GM12872 (cell line): ENCODE results near the gene CES3.

Experiments
- CTCF ChIP-seq: IDR thresholded peaks from 3 replicates; pipeline ENCODE4 v1.5.1; 2011; ENCODE audit warnings: low read depth, mild to moderate bottlenecking, low read length, moderate library complexity; ENCODE audit not compliant: insufficient read depth

CES3 gene

DNA sequence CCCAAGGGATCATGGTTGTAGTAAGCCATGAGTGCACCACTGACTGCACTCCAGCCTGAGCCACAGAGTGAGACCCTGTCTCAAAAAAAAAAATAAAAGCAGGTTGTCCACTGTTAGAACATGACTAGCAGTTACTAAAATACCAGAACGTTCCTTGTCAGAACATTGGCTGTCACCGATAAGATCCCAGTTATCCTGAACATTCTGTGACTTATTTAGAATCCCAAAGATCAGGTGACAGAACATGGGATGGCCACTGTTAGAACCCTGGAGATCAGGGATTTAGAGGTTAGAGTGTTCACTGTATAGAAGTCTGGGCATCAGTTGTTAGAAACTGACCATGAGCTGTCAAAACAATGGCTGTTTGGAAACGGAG lies 35.9 kb downstream of the CES3 start:
- TF ChIP-seq CTCF = no peak

GRCh38 chr16:67000384-67001351 lies 39.6 kb downstream of the CES3 start:
- TF ChIP-seq CTCF = no peak

GRCh38 chr16:67001726-67002125 lies 40.7 kb downstream of the CES3 start:
- TF ChIP-seq CTCF = no peak

DNA sequence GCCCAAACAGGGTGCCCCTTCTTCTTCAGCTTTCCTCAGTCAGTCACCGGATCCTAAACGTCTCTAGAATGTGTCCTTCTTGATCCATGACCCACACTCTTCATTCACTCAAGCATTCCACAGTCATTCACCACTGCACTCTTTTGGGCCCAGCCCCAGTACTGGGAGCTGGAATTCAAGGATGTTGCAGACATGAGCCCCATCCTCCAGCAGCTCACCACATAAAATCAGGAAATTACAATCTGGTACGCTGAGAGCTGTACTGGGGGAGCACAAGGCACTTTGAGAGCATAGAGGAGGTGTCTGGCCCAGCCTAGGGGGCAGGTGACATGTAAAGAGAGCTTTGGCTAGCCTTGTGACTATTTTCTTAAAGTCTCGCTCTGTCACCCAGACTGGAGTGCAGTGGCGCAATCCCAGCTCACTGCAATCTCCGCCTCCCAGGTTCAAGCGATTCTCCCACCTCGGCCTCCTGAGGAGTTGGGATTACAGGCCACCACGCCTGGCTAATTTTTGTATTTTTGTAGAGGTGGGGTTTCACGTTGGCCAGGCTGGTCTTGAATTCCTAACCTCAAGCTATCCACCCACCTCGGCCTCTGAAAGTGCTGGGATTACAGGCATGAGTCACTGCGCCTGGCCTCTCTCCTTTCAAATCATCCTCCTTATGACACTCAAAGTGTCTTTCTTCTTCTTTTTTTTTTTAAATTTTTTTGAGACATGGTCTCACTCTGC lies 46.0 kb downstream of the CES3 start:
- no peak for TF ChIP-seq CTCF

DNA sequence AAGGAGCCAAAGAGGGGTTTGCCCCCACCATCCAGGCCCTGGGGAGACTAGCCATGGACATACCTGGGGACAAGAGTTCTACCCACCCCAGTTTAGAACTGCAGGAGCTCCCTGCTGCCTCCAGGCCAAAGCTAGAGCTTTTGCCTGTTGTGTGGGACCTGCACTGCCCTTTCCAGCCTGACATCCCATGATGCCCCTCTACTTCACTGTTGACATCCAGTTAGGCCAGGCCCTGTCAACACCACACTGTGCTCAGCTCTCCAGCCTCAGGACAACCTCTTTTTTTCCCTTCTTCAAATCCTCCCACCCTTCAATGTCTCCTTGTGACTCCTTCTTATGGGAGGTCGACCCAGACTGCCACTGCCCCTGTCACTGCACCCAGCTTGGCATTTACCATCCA lies 48.1 kb downstream of the CES3 start:
- TF ChIP-seq CTCF = no peak

DNA sequence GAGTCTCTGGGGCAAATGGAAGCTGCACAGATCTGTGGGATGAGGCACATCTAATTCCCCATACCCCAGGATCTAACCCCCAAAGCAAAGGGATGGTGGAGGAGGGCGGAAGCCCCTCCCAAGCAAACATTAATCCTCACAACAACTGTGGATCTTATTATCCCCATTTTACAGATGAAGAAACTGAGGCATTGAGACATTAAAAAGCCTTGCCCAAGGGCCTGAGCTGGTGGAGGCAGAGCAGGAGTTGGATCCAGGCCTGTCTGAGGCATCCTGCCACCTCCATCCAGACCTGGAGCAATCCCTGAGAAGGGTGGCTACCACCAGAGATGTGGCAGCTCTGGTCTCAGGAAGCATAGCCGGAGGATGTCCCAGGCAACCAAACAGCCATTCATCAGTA lies 50.2 kb downstream of the CES3 start:
- TF ChIP-seq CTCF = no peak

DNA sequence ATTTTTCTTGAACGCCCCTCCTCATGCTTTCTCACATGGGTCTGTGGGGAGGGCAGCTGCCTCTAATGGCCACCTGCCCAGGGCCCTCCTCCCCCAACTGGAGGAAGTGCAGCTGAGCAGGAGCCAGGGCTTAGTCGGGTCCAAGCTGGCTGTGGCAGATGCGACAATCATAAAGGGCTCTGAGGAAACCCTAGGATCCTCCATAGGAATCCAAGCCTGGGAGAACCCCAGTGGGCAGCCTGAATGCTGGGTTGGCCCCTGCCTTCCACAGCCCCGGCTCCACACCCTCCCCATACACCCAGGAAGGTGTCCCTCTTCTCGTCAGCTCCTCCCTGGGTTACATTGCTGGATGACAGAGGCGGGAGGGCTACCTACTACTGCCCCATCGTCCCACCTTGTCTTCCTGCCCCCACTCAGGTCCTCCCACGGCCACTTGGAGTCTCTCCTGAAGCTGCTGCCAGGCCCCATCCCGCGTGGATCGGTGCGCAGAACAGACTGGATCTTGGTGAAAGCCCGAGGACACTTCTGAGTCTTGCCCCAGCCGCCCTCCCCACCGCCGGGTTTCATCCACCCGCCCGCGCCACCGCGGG lies 52.3 kb downstream of the CES3 start:
- TF ChIP-seq CTCF = no peak
